Esophagus squamous epithelium (tissue), 5 donors: ENCODE results near the gene NCOA1. TPM values are rescaled to one million over a fixed set of nuclear protein-coding genes. Genes with fewer than 3 reads are reported as not detected.
"Not testable (repeated sequence)": the region's sequence is repeated elsewhere in the genome, so short reads cannot be mapped to it uniquely, and the experiment has no call there.

Source experiments
- DNase-seq: peaks from one replicate; lab custom pipeline; 2025; lab: John Stamatoyannopoulos, UW
- H3K27ac ChIP-seq, 4 donors: fragments of 200-600 bp; sonication (generic); one replicate each; pipeline ENCODE4 v1.5.1; 2016 to 2019; ENCODE audit warnings: mild to moderate bottlenecking in 1 of 4
- H3K27me3 ChIP-seq, 4 donors: fragments of 200-600 bp; sonication (generic); 1 replicate in 3 of 4; 2 replicates in 1 of 4; pipeline versions ENCODE4 v1.5.1 to v1.6.0; 2017 to 2021; ENCODE audit warnings: antibody characterized with exemption in 1 of 4
- H3K36me3 ChIP-seq, 3 donors: fragments of 200-600 bp; sonication (generic); one replicate each; pipeline ENCODE4 v1.5.1; 2016 to 2019
- H3K4me1 ChIP-seq, 3 donors: fragments of 200-600 bp; sonication (generic); one replicate each; pipeline ENCODE4 v1.5.1; 2017 to 2019
- H3K4me3 ChIP-seq, 4 donors: fragments of 200-600 bp; sonication (generic); 1 replicate in 3 of 4; 2 replicates in 1 of 4; pipeline ENCODE4 v1.5.1; 2016 to 2019; ENCODE audit warnings: mild to moderate bottlenecking in 2 of 4, moderate library complexity in 1 of 4
- H3K9me3 ChIP-seq, 3 donors: fragments of 200-600 bp; sonication (generic); one replicate each; pipeline ENCODE4 v1.5.1; 2016 to 2019
- POLR2A ChIP-seq, 4 donors: fragments of 450-650 bp; IDR thresholded peaks; one replicate each; pipeline ENCODE4 v1.6.1; 2017; ENCODE audit warnings: antibody characterized with exemption in 4 of 4, mild to moderate bottlenecking in 4 of 4, moderate library complexity in 3 of 4
- WGBS, 2 donors: methylation state at CpG; one replicate each; pipeline ENCODE4 v1.1.5; 2018; 5-methylcytosine and 5-hydroxymethylcytosine counted together
- intact Hi-C: fragments of 100-400 bp; cut with DNase I; formaldehyde crosslinking; loops from one replicate; pipeline ENCODE4 v1.15.0; 2022
- total RNA-seq, 4 donors: library from RNA; depleted of rRNA; stranded (reverse); fragments of >200 nt; gene quantifications; one replicate each; pipeline ENCODE4 v1.1.0, GENCODE V29; 2016
- TF ChIP-seq, protein P1 (sequence below), 6 experiments: fragments of 450-650 bp in 4 of 6; fragments of 200-600 bp in 2 of 6; sonication (generic) in 2 of 6; IDR thresholded peaks; one replicate each; pipeline ENCODE4 v1.5.1; 2016 to 2019; ENCODE audit warnings: antibody characterized with exemption in 6 of 6, mild to moderate bottlenecking in 4 of 6, moderate library complexity in 4 of 6
- donor health status: DM: yes; HTN: yes; CAD: no.

The NCOA1 gene
- total RNA-seq, 4 donors from 2014 or later, result 21.3 to 45.4 (median 32.9) TPM

DNA sequence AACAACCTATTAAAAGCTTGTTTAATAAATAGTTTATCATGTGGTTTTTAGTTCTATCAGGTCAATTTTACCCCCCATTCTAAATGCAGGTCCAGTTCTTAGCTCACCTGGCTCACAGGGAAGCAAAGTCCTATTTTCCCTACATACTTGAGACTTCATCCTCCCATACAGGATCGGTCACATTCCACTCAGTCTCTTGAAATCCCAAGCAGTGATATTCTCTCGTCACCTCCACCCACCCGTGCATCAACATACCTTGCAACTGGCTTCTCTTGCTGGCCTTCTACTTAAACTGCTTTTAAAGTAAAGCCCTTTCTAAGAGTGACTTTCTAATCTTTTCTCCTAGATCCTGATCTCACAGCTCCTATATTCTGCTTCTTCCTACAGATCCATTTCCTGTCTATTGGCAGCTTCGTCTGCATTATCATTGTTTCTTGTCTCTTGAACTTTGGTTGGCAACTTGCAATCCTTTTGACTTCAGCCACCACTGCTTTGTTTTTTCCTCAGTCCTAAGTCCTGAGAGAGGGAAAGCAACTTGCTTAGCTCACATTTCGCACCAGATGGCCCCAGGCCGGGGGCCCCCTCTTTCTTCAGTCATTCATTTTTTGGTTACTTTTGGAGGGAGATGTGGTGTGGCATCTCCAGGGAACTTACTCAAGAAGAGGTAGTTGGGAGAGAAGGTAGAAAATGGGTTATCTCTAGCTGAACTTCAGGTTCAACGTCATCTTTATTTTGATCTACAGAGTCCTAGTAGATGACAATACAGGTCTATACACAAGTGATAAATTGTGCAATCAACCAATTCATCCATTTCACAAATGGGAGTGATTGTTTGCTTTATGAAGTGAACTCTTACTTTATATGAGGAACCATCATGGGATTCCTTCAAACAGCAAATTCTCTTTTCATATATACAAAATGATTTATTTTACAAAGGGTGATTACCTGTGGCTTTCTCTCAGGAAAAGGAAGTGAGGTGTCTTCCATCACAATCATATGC, 23.9 kb upstream of the NCOA1 start:
- no peaks in the 10 kb centered on the region for H3K9me3 ChIP-seq
- H3K4me1 ChIP-seq, result no peaks in the 10 kb centered on the region
- DNase-seq, result no peak
- TF ChIP-seq, protein P1, sequence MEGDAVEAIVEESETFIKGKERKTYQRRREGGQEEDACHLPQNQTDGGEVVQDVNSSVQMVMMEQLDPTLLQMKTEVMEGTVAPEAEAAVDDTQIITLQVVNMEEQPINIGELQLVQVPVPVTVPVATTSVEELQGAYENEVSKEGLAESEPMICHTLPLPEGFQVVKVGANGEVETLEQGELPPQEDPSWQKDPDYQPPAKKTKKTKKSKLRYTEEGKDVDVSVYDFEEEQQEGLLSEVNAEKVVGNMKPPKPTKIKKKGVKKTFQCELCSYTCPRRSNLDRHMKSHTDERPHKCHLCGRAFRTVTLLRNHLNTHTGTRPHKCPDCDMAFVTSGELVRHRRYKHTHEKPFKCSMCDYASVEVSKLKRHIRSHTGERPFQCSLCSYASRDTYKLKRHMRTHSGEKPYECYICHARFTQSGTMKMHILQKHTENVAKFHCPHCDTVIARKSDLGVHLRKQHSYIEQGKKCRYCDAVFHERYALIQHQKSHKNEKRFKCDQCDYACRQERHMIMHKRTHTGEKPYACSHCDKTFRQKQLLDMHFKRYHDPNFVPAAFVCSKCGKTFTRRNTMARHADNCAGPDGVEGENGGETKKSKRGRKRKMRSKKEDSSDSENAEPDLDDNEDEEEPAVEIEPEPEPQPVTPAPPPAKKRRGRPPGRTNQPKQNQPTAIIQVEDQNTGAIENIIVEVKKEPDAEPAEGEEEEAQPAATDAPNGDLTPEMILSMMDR (IDR thresholded peaks at IDR 0.05), result no peak
- TF ChIP-seq POLR2A (IDR thresholded peaks at IDR 0.05), result no peak
- WGBS, 2 donors, result 78 to 86% methylated on average over 7 of the region's 7 CpGs
- H3K4me3 ChIP-seq, result no peak overlapping the region
- H3K36me3 ChIP-seq, result no peaks in the 10 kb centered on the region
- no peaks in the 10 kb centered on the region for H3K27me3 ChIP-seq
- intact Hi-C loops, result no loop called here
- no peak overlapping the region for H3K27ac ChIP-seq

DNA sequence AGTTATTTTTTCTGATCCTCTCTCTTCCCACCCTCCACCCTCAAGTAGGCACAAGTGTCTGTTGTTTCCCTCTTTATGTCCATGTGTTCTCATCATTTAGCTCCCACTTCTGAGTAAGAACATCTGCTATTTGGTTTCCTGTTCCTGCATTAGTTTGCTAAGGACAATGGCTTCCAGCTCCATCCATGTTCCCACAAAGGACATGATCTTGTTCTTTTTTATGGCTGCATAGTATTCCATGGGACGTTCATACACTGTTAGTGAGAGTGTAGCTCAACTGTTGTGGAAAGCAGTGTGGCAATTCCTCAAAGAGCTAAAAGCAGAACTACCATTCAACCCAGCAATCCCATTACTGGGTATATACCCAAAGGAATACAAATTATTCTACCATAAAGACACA, 22.6 kb upstream of the NCOA1 start:
- H3K4me3 ChIP-seq, DNase-seq, H3K27me3 ChIP-seq, H3K9me3 ChIP-seq, H3K4me1 ChIP-seq, H3K27ac ChIP-seq, intact Hi-C loops, H3K36me3 ChIP-seq: not testable (repeated sequence)
- WGBS, 2 donors, result 85 to 100% methylated on average over 1 of the region's 1 CpG

DNA sequence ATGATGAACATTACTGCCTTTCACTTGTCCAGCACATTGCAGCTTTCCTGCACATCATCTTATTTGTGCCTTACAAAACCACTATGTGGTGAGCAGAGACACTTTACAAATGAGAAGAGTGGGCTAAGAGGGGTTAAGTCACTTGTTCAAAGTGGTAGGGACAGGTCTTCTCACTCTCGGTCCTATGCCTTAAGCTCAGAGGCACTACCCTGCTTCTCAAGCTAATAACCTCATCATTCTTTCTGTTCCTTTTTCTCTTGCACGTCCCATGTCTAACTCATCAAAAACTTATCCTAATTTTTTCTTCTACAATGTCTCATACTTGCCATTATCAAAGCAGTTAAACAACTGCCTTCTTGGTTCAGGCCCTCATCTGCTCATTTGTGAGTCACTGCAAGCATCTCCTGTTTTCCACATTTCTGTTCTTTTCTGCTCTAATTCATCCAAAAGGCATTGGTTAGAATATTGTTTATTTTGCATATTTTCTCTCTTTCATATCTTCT, 21.9 kb upstream of the NCOA1 start:
- TF ChIP-seq, protein P1 (IDR thresholded peaks at IDR 0.05), result no peak
- TF ChIP-seq POLR2A (IDR thresholded peaks at IDR 0.05), result no peak
- Histone ChIP-seq H3K9me3 (no peaks in the 10 kb centered on the region), H3K4me3 (no peak overlapping the region), H3K27ac (no peak overlapping the region), H3K27me3 (no peaks in the 10 kb centered on the region), H3K36me3 (no peaks in the 10 kb centered on the region), H3K4me1 (no peaks in the 10 kb centered on the region)
- DNase-seq, result no peak
- WGBS, 2 donors, result 81 to 82% methylated on average over 2 of the region's 2 CpGs
- intact Hi-C loops, result no loop called here

DNA sequence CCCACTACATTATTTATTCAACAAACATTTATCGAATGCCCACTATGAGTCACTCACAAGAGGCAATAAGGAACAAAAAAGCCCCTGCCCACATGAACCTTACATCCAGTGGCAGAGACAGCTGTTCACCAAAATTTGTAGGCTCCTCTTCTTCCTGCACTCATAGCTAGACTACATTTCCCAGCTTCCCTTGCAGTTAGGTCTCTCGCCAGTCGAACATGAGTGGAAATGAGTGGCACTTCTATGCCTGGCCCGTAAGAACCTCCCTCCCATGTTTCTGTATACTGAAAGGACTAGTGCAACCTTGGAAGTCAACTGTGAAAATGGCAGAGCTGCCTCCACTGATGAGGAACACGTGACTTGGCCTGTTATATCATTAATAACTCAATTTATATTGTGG, 19.4 kb upstream of the NCOA1 start:
- TF ChIP-seq, protein P1 (IDR thresholded peaks at IDR 0.05), result no peak
- TF ChIP-seq POLR2A (IDR thresholded peaks at IDR 0.05), result no peak
- DNase-seq, result no peak
- H3K4me1 ChIP-seq, result no peaks in the 10 kb centered on the region
- no peak overlapping the region for H3K4me3 ChIP-seq
- 47 to 68% methylated on average over 5 of the region's 5 CpGs for WGBS, 2 donors
- H3K9me3 ChIP-seq, result no peaks in the 10 kb centered on the region
- no peak overlapping the region for H3K27ac ChIP-seq
- intact Hi-C loops, result no loop called here
- H3K36me3 ChIP-seq, result no peaks in the 10 kb centered on the region
- no peaks in the 10 kb centered on the region for H3K27me3 ChIP-seq

DNA sequence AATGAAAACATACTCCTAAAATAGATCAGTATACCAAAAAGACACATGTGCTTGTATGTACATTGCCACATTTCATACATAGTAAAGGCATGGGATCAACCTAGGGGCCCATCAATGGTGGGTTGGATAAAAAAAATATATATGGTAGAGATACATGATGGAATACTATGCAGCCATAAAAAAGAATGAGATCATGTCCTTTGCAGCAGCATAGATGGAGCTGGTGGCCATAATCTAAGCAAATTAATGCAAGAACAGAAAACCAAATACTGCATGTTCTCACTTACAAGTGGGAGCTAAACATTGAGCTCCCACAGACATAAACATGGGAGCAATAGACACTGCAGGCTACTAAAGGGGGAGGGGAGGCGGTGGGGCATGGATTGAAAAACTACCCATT, 18.6 kb upstream of the NCOA1 start:
- TF ChIP-seq POLR2A (IDR thresholded peaks at IDR 0.05), result no peak
- TF ChIP-seq, protein P1 (IDR thresholded peaks at IDR 0.05), result no peak
- intact Hi-C loops, result no loop called here
- Histone ChIP-seq H3K4me3 (no peak overlapping the region), H3K36me3 (no peaks in the 10 kb centered on the region), H3K4me1 (no peaks in the 10 kb centered on the region), H3K27me3 (no peaks in the 10 kb centered on the region), H3K9me3 (no peaks in the 10 kb centered on the region), H3K27ac (no peak overlapping the region)
- 77 to 100% methylated on average over 1 of the region's 1 CpG for WGBS, 2 donors
- DNase-seq, result no peak
